Measurements from ENCODE around the gene SLC4A2.

- peak in 1 of 2 donors; percentile 47 for TF ChIP-seq CTCF (IDR thresholded peaks at IDR 0.05)
- TF ChIP-seq POLR2A (IDR thresholded peaks at IDR 0.05), result no peak
- TF ChIP-seq EP300 (IDR thresholded peaks at IDR 0.05), result no peak
Observed at GRCh38 chr7:151059367-151060112, at the start of gene SLC4A2.
